Endothelial cell of umbilical vein (primary cell): ENCODE results near the gene SETMAR. TPM values are rescaled to one million over a fixed set of nuclear protein-coding genes. Genes with fewer than 3 reads are reported as not detected.

Experiments
- BruUV-seq: library from RNA; stranded (reverse); fragments of 400-500 nt; replicated peaks from 2 replicates; lab custom pipeline; 2021; lab: Mats Ljungman, UMichigan
- CTCF ChIA-PET: fragments of 300-600, 350-600 bp; sonication (Branson Sonifier 250); formaldehyde crosslinking; loops from one replicate; lab custom pipeline; 2021; ENCODE audit warnings: antibody characterized with exemption, inconsistent platforms; lab: Charles Lee
- POLR2A ChIA-PET: fragments of 300-600, 350-600 bp; sonication (Branson Sonifier 250); formaldehyde crosslinking; loops from one replicate; lab custom pipeline; 2021; ENCODE audit warnings: antibody characterized with exemption, inconsistent platforms; lab: Charles Lee
- DNase-seq: peaks from one replicate; pipeline ENCODE4 v3.0.0-alpha.2; 2011; ENCODE audit warnings: low read depth, low spot score
- FAIRE-seq: peaks from 2 replicates; lab custom pipeline; 2011; peaks lifted over from hg19 to GRCh38; lab: Jason Lieb, UNC
- H2AFZ ChIP-seq: 2 replicates; pipeline ENCODE4 v1.6.0; 2012; ENCODE audit warnings: low read depth, low read length, control low read depth, inconsistent platforms
- H3K27ac ChIP-seq: 2 replicates; pipeline ENCODE4 v1.5.1; 2011; ENCODE audit warnings: low read depth, mild to moderate bottlenecking, control low read depth, low read length, moderate library complexity; ENCODE audit not compliant: insufficient read depth
- H3K27me3 ChIP-seq, 2 experiments: 2 replicates each; pipeline versions ENCODE4 v1.6.0 to v1.6.1; 2011; ENCODE audit warnings: low read length in 2 of 2, mixed read lengths in 1 of 2; ENCODE audit not compliant: control insufficient read depth in 2 of 2, insufficient read depth in 2 of 2
- H3K36me3 ChIP-seq, 2 experiments: 2 replicates in 1 of 2; 3 replicates in 1 of 2; pipeline ENCODE4 v1.5.1; 2011; ENCODE audit warnings: low read length in 2 of 2, mild to moderate bottlenecking in 1 of 2, moderate library complexity in 1 of 2; ENCODE audit not compliant: control insufficient read depth in 2 of 2, insufficient read depth in 2 of 2; ENCODE audit errors: extremely low read depth in 1 of 2
- H3K4me1 ChIP-seq: 3 replicates; pipeline ENCODE4 v1.5.1; 2011; ENCODE audit warnings: mild to moderate bottlenecking, low read length; ENCODE audit not compliant: control insufficient read depth, insufficient read depth; ENCODE audit errors: extremely low read depth
- H3K4me2 ChIP-seq: 2 replicates; pipeline ENCODE4 v1.6.1; 2011; ENCODE audit warnings: low read length, control low read depth, mixed read lengths; ENCODE audit not compliant: insufficient read depth
- H3K4me3 ChIP-seq, 3 experiments: fragments of 200-600 bp in 1 of 3; sonication (generic), shearing (Covaris generic) in 1 of 3; replicated peaks in 1 of 3; 2 replicates each; pipeline ENCODE4 v1.5.1; 2011 to 2016; ENCODE audit warnings: control low read depth in 3 of 3, low read length in 3 of 3, mild to moderate bottlenecking in 2 of 3, inconsistent platforms in 1 of 3, low read depth in 1 of 3, moderate library complexity in 1 of 3; ENCODE audit not compliant: insufficient read depth in 1 of 3
- H3K79me2 ChIP-seq: 2 replicates; pipeline ENCODE4 v1.6.0; 2012; ENCODE audit warnings: low read length, inconsistent platforms; ENCODE audit not compliant: control insufficient read depth, insufficient read depth
- H3K9ac ChIP-seq: replicated peaks from 2 replicates; pipeline ENCODE3; 2011; ENCODE audit warnings: low read length, control low read depth; ENCODE audit not compliant: insufficient read depth; ENCODE audit errors: extremely low read depth
- H3K9me1 ChIP-seq: replicated peaks from 3 replicates; pipeline ENCODE4 v1.6.0; 2011; ENCODE audit warnings: mild to moderate bottlenecking, low read length; ENCODE audit not compliant: control insufficient read depth, insufficient read depth; ENCODE audit errors: extremely low read depth
- H3K9me3 ChIP-seq: replicated peaks from 2 replicates; pipeline ENCODE4 v1.5.1; 2012; ENCODE audit warnings: low read length, inconsistent platforms; ENCODE audit not compliant: control insufficient read depth, insufficient read depth
- H4K20me1 ChIP-seq: replicated peaks from 2 replicates; pipeline ENCODE3; 2011; ENCODE audit warnings: mild to moderate bottlenecking, low read length; ENCODE audit not compliant: control insufficient read depth, insufficient read depth; ENCODE audit errors: extremely low read depth
- CTCF ChIP-seq, 2 donors: IDR thresholded peaks; 1 replicate in 1 of 2; 2 replicates in 1 of 2; pipeline ENCODE4 v1.5.1; 2011; ENCODE audit warnings: low read length in 2 of 2, mild to moderate bottlenecking in 2 of 2, moderate library complexity in 2 of 2, control low read depth in 1 of 2, inconsistent platforms in 1 of 2, low read depth in 1 of 2; ENCODE audit not compliant: insufficient read depth in 1 of 2; ENCODE audit errors: extremely low read depth in 1 of 2
- EZH2 ChIP-seq: IDR thresholded peaks from 2 replicates; pipeline ENCODE4 v1.6.1; 2012; ENCODE audit warnings: borderline replicate concordance, low read depth, mild to moderate bottlenecking, moderate library complexity, low read length, inconsistent platforms; ENCODE audit not compliant: severe bottlenecking
- FOS ChIP-seq: IDR thresholded peaks from 2 replicates; pipeline ENCODE4 v1.6.1; 2011; ENCODE audit warnings: mild to moderate bottlenecking, low read length, moderate library complexity, borderline replicate concordance; ENCODE audit not compliant: insufficient read depth
- GATA2 ChIP-seq: IDR thresholded peaks from 2 replicates; pipeline ENCODE4 v1.7.0; 2011; ENCODE audit warnings: low read depth, mild to moderate bottlenecking, moderate library complexity, mixed read lengths, low read length; ENCODE audit not compliant: insufficient read length, insufficient read depth
- JUN ChIP-seq: IDR thresholded peaks from 2 replicates; pipeline ENCODE4 v1.6.1; 2011; ENCODE audit warnings: borderline replicate concordance, low read depth; ENCODE audit not compliant: insufficient read length, insufficient read depth
- MAX ChIP-seq: IDR thresholded peaks from 2 replicates; pipeline ENCODE4 v1.6.1; 2011; ENCODE audit not compliant: insufficient read depth, insufficient read length
- MYC ChIP-seq: IDR thresholded peaks from one replicate; pipeline ENCODE4 v1.6.1; 2011; ENCODE audit warnings: mild to moderate bottlenecking, low read depth, low read length
- POLR2A ChIP-seq: IDR thresholded peaks from 2 replicates; pipeline ENCODE4 v1.6.1; 2012; ENCODE audit warnings: low read depth, mild to moderate bottlenecking, control low read depth, low read length
- POLR2AphosphoS5 ChIP-seq: IDR thresholded peaks from 2 replicates; pipeline ENCODE4 v1.6.1; 2012; ENCODE audit warnings: low read depth, mild to moderate bottlenecking, control low read depth, low read length, moderate library complexity; ENCODE audit not compliant: insufficient read depth
- dilution Hi-C: fragments of 300-500 bp; cut with MboI; formaldehyde crosslinking; loops from one replicate; pipeline ENCODE4 v1.15.0; 2019; ENCODE audit warnings: low sequenced_read_pairs; ENCODE audit not compliant: extremely low pct_ligation_motif_present
- intact Hi-C: fragments of 100-400 bp; cut with micrococcal nuclease; formaldehyde crosslinking; loops from one replicate; pipeline ENCODE4 v1.10.0; 2022
- polyA plus RNA-seq, 4 experiments: library from polyadenylated mRNA; depleted of rRNA in 3 of 4; stranded (reverse) in 3 of 4; unstranded in 1 of 4; fragments of >200 nt; gene quantifications; 2 replicates each; pipeline versions ENCODE4 v1.2.1 to v1.2.3, GENCODE V29; 2011 to 2012; ENCODE audit warnings: missing spikeins in 1 of 4
- total RNA-seq: library from RNA; stranded (reverse); gene quantifications from 2 replicates; pipeline ENCODE4 v1.2.3, GENCODE V29; 2021

SETMAR gene
- total and polyA plus RNA-seq, 2 donors (not counting 3 experiments of a cell fraction or from before 2014, with no cell fraction given), result 9.6 to 15.4 TPM

- H3K9ac ChIP-seq, result no peak overlapping the region
- no peak overlapping the region for H3K27ac ChIP-seq
- no peaks in the 10 kb centered on the region for H3K79me2 ChIP-seq
- dilution Hi-C loops, result no loop called here
- H2AFZ ChIP-seq, result no peak overlapping the region
- H3K27me3 ChIP-seq, result no peaks in the 10 kb centered on the region
- H3K36me3 ChIP-seq, result peaks cover 1 to 4% of the 10 kb centered on the region in 2 experiments
- no TSS peak for BruUV-seq
- H4K20me1 ChIP-seq, result no peaks in the 10 kb centered on the region
- DNase-seq, result no peak
- ChIA-PET CTCF (interaction anchor here (1.1 to 2.5 kb wide), 2 partner anchors 40 to 322 kb away, joined by 3 to 10 read pairs; no protein-coding TSS in a partner anchor), POLR2A (no interaction called here)
- H3K4me1 ChIP-seq, result peaks cover 14% of the 10 kb centered on the region
- no peak for FAIRE-seq
- H3K9me1 ChIP-seq, result no peaks in the 10 kb centered on the region
- TF ChIP-seq FOS, result no peak
- TF ChIP-seq POLR2A, result no peak
- TF ChIP-seq CTCF (IDR thresholded peaks at IDR 0.05; ENCODE audit: extremely low read depth in 1 of 2, insufficient read depth in 1 of 2, low read depth in 1 of 2, low read length in 2 of 2), result no peak
- no peak for TF ChIP-seq MAX
- TF ChIP-seq POLR2AphosphoS5, result no peak
- no peak for TF ChIP-seq JUN
- no peak for TF ChIP-seq MYC
- no peak for TF ChIP-seq GATA2
- TF ChIP-seq EZH2, result no peak
- intact Hi-C loops, result no loop called here
- H3K4me3 ChIP-seq, result no peak overlapping the region
- H3K9me3 ChIP-seq, result no peaks in the 10 kb centered on the region
- H3K4me2 ChIP-seq, result no peak overlapping the region
Observed at GRCh38 chr3:4310971-4311370, 7.8 kb downstream of the SETMAR start.
